Liver (tissue), 9 donors: ENCODE data around the gene SLCO1A2. TPM values are rescaled to one million over a fixed set of nuclear protein-coding genes. Genes with fewer than 3 reads are reported as not detected.

Experiments
- DNase-seq: peaks from one replicate; pipeline ENCODE4 v3.0.0-alpha.2; 2017; ENCODE audit warnings: low spot score
- H3K27ac ChIP-seq, 2 donors: one replicate each; pipeline ENCODE4 v1.7.0; 2013; ENCODE audit warnings: inconsistent platforms in 2 of 2, low read length in 2 of 2, control low read depth in 1 of 2, low read depth in 1 of 2, mild to moderate bottlenecking in 1 of 2
- H3K27me3 ChIP-seq, 4 donors: one replicate each; pipeline versions ENCODE4 v1.6.1 to v1.7.0; 2013; ENCODE audit warnings: low read length in 3 of 4, inconsistent platforms in 1 of 4, mild to moderate bottlenecking in 1 of 4, moderate library complexity in 1 of 4; ENCODE audit not compliant: control insufficient read depth in 4 of 4, insufficient read depth in 4 of 4
- H3K36me3 ChIP-seq, 4 donors: one replicate each; pipeline versions ENCODE4 v1.6.1 to v1.7.0; 2013; ENCODE audit warnings: low read length in 3 of 4, mild to moderate bottlenecking in 3 of 4, low read depth in 1 of 4, moderate library complexity in 1 of 4; ENCODE audit not compliant: control insufficient read depth in 4 of 4, insufficient read depth in 3 of 4
- H3K4me1 ChIP-seq, 4 donors: one replicate each; pipeline versions ENCODE4 v1.6.1 to v1.7.0; 2013; ENCODE audit warnings: low read length in 3 of 4, mild to moderate bottlenecking in 3 of 4, moderate library complexity in 1 of 4; ENCODE audit not compliant: control insufficient read depth in 4 of 4, insufficient read depth in 4 of 4
- H3K4me3 ChIP-seq, 3 donors: one replicate each; pipeline versions ENCODE4 v1.6.1 to v1.7.0; 2013; ENCODE audit warnings: low read length in 3 of 3, control low read depth in 1 of 3, low read depth in 1 of 3, mild to moderate bottlenecking in 1 of 3
- H3K9ac ChIP-seq, 2 donors: one replicate each; pipeline ENCODE4 v1.7.0; 2013; ENCODE audit warnings: low read length in 2 of 2, mild to moderate bottlenecking in 2 of 2, moderate library complexity in 2 of 2, control low read depth in 1 of 2, low read depth in 1 of 2
- H3K9me3 ChIP-seq, 4 donors: one replicate each; pipeline versions ENCODE4 v1.6.1 to v1.7.0; 2013; ENCODE audit warnings: low read length in 3 of 4; ENCODE audit not compliant: control insufficient read depth in 4 of 4
- EGR1 ChIP-seq, 2 donors: IDR thresholded peaks; 2 replicates each; pipeline ENCODE4 v1.6.1; 2016 to 2018; ENCODE audit warnings: antibody characterized with exemption in 2 of 2, low read depth in 2 of 2
- FOXA1 ChIP-seq: IDR thresholded peaks from 2 replicates; pipeline ENCODE4 v1.6.1; 2016; ENCODE audit warnings: antibody characterized with exemption
- FOXA2 ChIP-seq: IDR thresholded peaks from 2 replicates; pipeline ENCODE4 v1.6.1; 2016; ENCODE audit warnings: antibody characterized with exemption
- GABPA ChIP-seq, 2 donors: IDR thresholded peaks in 1 of 2; conservative IDR thresholded peaks in 1 of 2; 2 replicates each; pipeline ENCODE4 v1.6.1; 2016; ENCODE audit warnings: antibody characterized with exemption in 2 of 2, mild to moderate bottlenecking in 1 of 2, moderate library complexity in 1 of 2
- HNF4A ChIP-seq, 2 donors: conservative IDR thresholded peaks; 2 replicates each; pipeline ENCODE4 v1.6.1; 2016; ENCODE audit warnings: antibody characterized with exemption in 2 of 2, mild to moderate bottlenecking in 2 of 2
- JUND ChIP-seq, 2 donors: IDR thresholded peaks; 2 replicates each; pipeline ENCODE4 v1.6.1; 2016; ENCODE audit warnings: antibody characterized with exemption in 2 of 2
- MAX ChIP-seq: IDR thresholded peaks from 2 replicates; pipeline ENCODE4 v1.6.1; 2016; ENCODE audit warnings: antibody characterized with exemption
- NR2F2 ChIP-seq: IDR thresholded peaks from 2 replicates; pipeline ENCODE4 v1.6.1; 2016; ENCODE audit warnings: antibody characterized with exemption
- RXRA ChIP-seq, 2 donors: IDR thresholded peaks; 2 replicates each; pipeline ENCODE4 v1.6.1; 2017 to 2018; ENCODE audit warnings: antibody characterized with exemption in 2 of 2, mild to moderate bottlenecking in 1 of 2
- SP1 ChIP-seq: IDR thresholded peaks from 2 replicates; pipeline ENCODE4 v1.6.1; 2018; ENCODE audit warnings: antibody characterized with exemption, mild to moderate bottlenecking
- TAF1 ChIP-seq: conservative IDR thresholded peaks from 2 replicates; pipeline ENCODE4 v1.6.1; 2016; ENCODE audit warnings: antibody characterized with exemption, mild to moderate bottlenecking
- YY1 ChIP-seq: IDR thresholded peaks from 2 replicates; pipeline ENCODE4 v1.6.1; 2016; ENCODE audit warnings: antibody characterized with exemption, mild to moderate bottlenecking
- WGBS: extraction: QIAGEN DNeasy Blood & Tissue Kit; methylation state at CpG from one replicate; pipeline ENCODE4 v1.1.7; 2013; 5-methylcytosine and 5-hydroxymethylcytosine counted together
- polyA plus RNA-seq, 2 donors: library from polyadenylated mRNA; stranded (reverse) in 1 of 2; unstranded in 1 of 2; fragments of 200-250 nt in 1 of 2; fragments of >200 nt in 1 of 2; fragmentation: Nextera tagmentation in 1 of 2; extraction: Ambion mirVana in 1 of 2; gene quantifications; one replicate each; pipeline versions ENCODE4 v1.2.1 to v1.2.3, GENCODE V29; 2013 to 2015
- total RNA-seq, 2 donors: library from RNA; depleted of rRNA; stranded (reverse); fragments of >200 nt; gene quantifications; one replicate each; pipeline ENCODE4 v1.2.3, GENCODE V29; 2014
- TF ChIP-seq, protein P1 (sequence below): IDR thresholded peaks from 2 replicates; pipeline ENCODE4 v1.6.1; 2016; ENCODE audit warnings: antibody characterized with exemption
- TF ChIP-seq, protein P2 (sequence below): IDR thresholded peaks from 2 replicates; pipeline ENCODE4 v1.6.1; 2016; ENCODE audit warnings: antibody characterized with exemption, mild to moderate bottlenecking
- TF ChIP-seq, protein P3 (sequence below): IDR thresholded peaks from 2 replicates; pipeline ENCODE4 v1.6.1; 2016; ENCODE audit warnings: antibody characterized with exemption
- donor health status: healthy.
- donor health status: healthy.
- donor health status: healthy.
- donor health status: healthy.
- donor health status: healthy.

SLCO1A2 gene
- total and polyA plus RNA-seq, 4 donors, result 0.17 to 1.8 (median 0.60) TPM; not detected in 1

- DNase-seq, result no peak
- TF ChIP-seq FOXA2 (peak; percentile 99), RXRA (IDR thresholded peaks at IDR 0.05) (peak in 1 of 2 donors; percentile 47), YY1 (peak; percentile 36), GABPA (IDR thresholded peaks at IDR 0.05 in 1 of 2, conservative IDR thresholded peaks at IDR 0.05 in 1 of 2) (no peak), FOXA1 (peak; percentile 97), EGR1 (IDR thresholded peaks at IDR 0.05; ENCODE audit: low read depth in 2 of 2) (no peak), HNF4A (conservative IDR thresholded peaks at IDR 0.05) (peak; percentile 26 to 45), MAX (peak; percentile 49)
- TF ChIP-seq, protein P1, sequence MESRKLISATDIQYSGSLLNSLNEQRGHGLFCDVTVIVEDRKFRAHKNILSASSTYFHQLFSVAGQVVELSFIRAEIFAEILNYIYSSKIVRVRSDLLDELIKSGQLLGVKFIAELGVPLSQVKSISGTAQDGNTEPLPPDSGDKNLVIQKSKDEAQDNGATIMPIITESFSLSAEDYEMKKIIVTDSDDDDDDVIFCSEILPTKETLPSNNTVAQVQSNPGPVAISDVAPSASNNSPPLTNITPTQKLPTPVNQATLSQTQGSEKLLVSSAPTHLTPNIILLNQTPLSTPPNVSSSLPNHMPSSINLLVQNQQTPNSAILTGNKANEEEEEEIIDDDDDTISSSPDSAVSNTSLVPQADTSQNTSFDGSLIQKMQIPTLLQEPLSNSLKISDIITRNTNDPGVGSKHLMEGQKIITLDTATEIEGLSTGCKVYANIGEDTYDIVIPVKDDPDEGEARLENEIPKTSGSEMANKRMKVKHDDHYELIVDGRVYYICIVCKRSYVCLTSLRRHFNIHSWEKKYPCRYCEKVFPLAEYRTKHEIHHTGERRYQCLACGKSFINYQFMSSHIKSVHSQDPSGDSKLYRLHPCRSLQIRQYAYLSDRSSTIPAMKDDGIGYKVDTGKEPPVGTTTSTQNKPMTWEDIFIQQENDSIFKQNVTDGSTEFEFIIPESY, result peak; percentile 26
- TF ChIP-seq, protein P2, sequence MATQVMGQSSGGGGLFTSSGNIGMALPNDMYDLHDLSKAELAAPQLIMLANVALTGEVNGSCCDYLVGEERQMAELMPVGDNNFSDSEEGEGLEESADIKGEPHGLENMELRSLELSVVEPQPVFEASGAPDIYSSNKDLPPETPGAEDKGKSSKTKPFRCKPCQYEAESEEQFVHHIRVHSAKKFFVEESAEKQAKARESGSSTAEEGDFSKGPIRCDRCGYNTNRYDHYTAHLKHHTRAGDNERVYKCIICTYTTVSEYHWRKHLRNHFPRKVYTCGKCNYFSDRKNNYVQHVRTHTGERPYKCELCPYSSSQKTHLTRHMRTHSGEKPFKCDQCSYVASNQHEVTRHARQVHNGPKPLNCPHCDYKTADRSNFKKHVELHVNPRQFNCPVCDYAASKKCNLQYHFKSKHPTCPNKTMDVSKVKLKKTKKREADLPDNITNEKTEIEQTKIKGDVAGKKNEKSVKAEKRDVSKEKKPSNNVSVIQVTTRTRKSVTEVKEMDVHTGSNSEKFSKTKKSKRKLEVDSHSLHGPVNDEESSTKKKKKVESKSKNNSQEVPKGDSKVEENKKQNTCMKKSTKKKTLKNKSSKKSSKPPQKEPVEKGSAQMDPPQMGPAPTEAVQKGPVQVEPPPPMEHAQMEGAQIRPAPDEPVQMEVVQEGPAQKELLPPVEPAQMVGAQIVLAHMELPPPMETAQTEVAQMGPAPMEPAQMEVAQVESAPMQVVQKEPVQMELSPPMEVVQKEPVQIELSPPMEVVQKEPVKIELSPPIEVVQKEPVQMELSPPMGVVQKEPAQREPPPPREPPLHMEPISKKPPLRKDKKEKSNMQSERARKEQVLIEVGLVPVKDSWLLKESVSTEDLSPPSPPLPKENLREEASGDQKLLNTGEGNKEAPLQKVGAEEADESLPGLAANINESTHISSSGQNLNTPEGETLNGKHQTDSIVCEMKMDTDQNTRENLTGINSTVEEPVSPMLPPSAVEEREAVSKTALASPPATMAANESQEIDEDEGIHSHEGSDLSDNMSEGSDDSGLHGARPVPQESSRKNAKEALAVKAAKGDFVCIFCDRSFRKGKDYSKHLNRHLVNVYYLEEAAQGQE, result no peak
- peaks cover 0 to 28% (median 20%) of the 10 kb centered on the region in 4 donors for H3K4me1 ChIP-seq
- no peaks in the 10 kb centered on the region for H3K9me3 ChIP-seq
- H3K9ac ChIP-seq, result peak overlapping the region in 1 of 2 donors; percentile 24
- H3K27me3 ChIP-seq, result no peaks in the 10 kb centered on the region
- H3K27ac ChIP-seq, result no peak overlapping the region
- no peaks in the 10 kb centered on the region for H3K36me3 ChIP-seq
- H3K4me3 ChIP-seq, result no peak overlapping the region
- WGBS, result 29% methylated on average over 5 of the region's 5 CpGs
Observed at GRCh38 chr12:21336656-21337055, 1.9 kb upstream of the SLCO1A2 start.

DNA sequence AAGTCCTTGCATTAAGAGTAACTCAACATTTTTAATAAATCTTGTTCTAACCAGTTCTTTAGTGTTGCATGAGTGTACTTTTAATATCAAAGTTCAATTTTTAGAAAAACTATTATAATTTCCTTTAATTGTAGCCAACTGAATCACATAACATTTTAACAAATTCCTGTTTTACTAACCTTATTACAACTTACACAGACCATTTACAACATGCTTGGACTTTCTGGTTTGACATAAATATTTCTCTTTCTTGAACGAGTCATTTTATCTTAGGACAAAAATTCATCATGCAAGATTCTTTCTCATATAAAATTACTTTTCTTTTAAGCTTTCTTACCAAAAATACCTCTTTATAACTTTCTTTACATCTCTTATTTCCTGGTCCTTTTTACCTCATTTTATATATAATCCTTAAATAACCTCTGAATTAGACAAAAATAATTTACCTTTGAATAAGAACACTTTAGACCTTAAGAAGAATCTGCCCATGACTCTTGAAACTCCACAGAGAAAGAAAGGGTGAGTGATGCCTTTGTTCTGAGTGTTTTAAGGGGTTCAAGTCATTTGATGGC lies 3.9 kb downstream of the SLCO1A2 start:
- Histone ChIP-seq H3K36me3 (no peaks in the 10 kb centered on the region), H3K4me1 (peaks cover 1 to 16% (median 8%) of the 10 kb centered on the region in 4 donors), H3K27me3 (no peaks in the 10 kb centered on the region), H3K4me3 (no peak overlapping the region), H3K9ac (no peak overlapping the region), H3K27ac (no peak overlapping the region), H3K9me3 (peaks cover 0 to 5% (median 1%) of the 10 kb centered on the region in 4 donors)
- no peak for DNase-seq
- 86% methylated on average over 1 of the region's 1 CpG for WGBS
- TF ChIP-seq NR2F2 (no peak), MAX (no peak), JUND (IDR thresholded peaks at IDR 0.05) (no peak), HNF4A (conservative IDR thresholded peaks at IDR 0.05) (no peak), TAF1 (no peak), YY1 (no peak), FOXA2 (no peak), SP1 (no peak)
- TF ChIP-seq, protein P2, result no peak
- TF ChIP-seq, protein P3, sequence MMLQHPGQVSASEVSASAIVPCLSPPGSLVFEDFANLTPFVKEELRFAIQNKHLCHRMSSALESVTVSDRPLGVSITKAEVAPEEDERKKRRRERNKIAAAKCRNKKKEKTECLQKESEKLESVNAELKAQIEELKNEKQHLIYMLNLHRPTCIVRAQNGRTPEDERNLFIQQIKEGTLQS, result no peak
- TF ChIP-seq, protein P1, result no peak
